Right atrium auricular region (tissue), 2 donors: Measurements from ENCODE around the gene CACYBP. TPM values are rescaled to one million over a fixed set of nuclear protein-coding genes. Genes with fewer than 3 reads are reported as not detected.

Experiments
- DNase-seq: peaks from one replicate; pipeline ENCODE4 v3.0.0-alpha.2; 2019; ENCODE audit warnings: low spot score
- H3K27ac ChIP-seq, 2 donors: fragments of 200-600 bp; sonication (generic); 1 replicate in 1 of 2; 2 replicates in 1 of 2; pipeline ENCODE4 v1.5.1; 2016 to 2019
- H3K27me3 ChIP-seq, 2 donors: fragments of 200-600 bp; sonication (generic); one replicate each; pipeline versions ENCODE4 v1.5.1 to v1.6.0; 2017 to 2019
- H3K36me3 ChIP-seq: fragments of 200-600 bp; sonication (generic); one replicate; pipeline ENCODE4 v1.5.1; 2016
- H3K4me1 ChIP-seq, 2 donors: fragments of 200-600 bp; sonication (generic); one replicate each; pipeline versions ENCODE4 v1.5.1 to v1.6.0; 2017 to 2019
- H3K4me3 ChIP-seq, 2 donors: fragments of 200-600 bp; sonication (generic); 1 replicate in 1 of 2; 2 replicates in 1 of 2; pipeline ENCODE4 v1.5.1; 2017 to 2019; ENCODE audit warnings: mild to moderate bottlenecking in 1 of 2, moderate library complexity in 1 of 2
- H3K9me3 ChIP-seq, 2 donors: fragments of 200-600 bp; sonication (generic); one replicate each; pipeline ENCODE4 v1.5.1; 2019
- CTCF ChIP-seq, 2 donors: fragments of 200-600 bp; sonication (generic); IDR thresholded peaks; one replicate each; pipeline ENCODE4 v1.5.1; 2019; ENCODE audit warnings: antibody characterized with exemption in 2 of 2
- total RNA-seq, 2 donors: library from RNA; depleted of rRNA; stranded (reverse); fragments of >200 nt; gene quantifications; one replicate each; pipeline ENCODE4 v1.1.0, GENCODE V29; 2016

CACYBP gene
- total RNA-seq, 2 donors from 2014 or later: 40.5 to 59.7 TPM

- Histone ChIP-seq H3K4me3 (no peak overlapping the region), H3K4me1 (peaks cover 0 to 32% of the 10 kb centered on the region in 2 donors), H3K27me3 (no peaks in the 10 kb centered on the region), H3K27ac (no peak overlapping the region), H3K36me3 (no peaks in the 10 kb centered on the region), H3K9me3 (no peaks in the 10 kb centered on the region)
- no peak for DNase-seq
- no peak for TF ChIP-seq CTCF (IDR thresholded peaks at IDR 0.05)
Measured at GRCh38 chr1:174956976-174957375, 42.8 kb upstream of the CACYBP start.

- Histone ChIP-seq H3K27ac (no peak overlapping the region), H3K36me3 (no peaks in the 10 kb centered on the region), H3K27me3 (no peaks in the 10 kb centered on the region), H3K9me3 (no peaks in the 10 kb centered on the region), H3K4me3 (no peak overlapping the region), H3K4me1 (peaks cover 0 to 32% of the 10 kb centered on the region in 2 donors)
- no peak for TF ChIP-seq CTCF (IDR thresholded peaks at IDR 0.05)
- no peak for DNase-seq
Measured at GRCh38 chr1:174957829-174958228, 41.9 kb upstream of the CACYBP start.

GRCh38 chr1:174958396-174958795, 41.4 kb upstream of the CACYBP start:
- Histone ChIP-seq H3K4me3 (no peak overlapping the region), H3K4me1 (peaks cover 0 to 30% of the 10 kb centered on the region in 2 donors), H3K36me3 (no peaks in the 10 kb centered on the region), H3K27me3 (no peaks in the 10 kb centered on the region), H3K27ac (no peak overlapping the region), H3K9me3 (no peaks in the 10 kb centered on the region)
- DNase-seq: no peak
- TF ChIP-seq CTCF (IDR thresholded peaks at IDR 0.05): no peak

- no peak overlapping the region for H3K27ac ChIP-seq
- DNase-seq: no peak
- peaks cover 0 to 30% of the 10 kb centered on the region in 2 donors for H3K4me1 ChIP-seq
- no peak overlapping the region for H3K4me3 ChIP-seq
- no peaks in the 10 kb centered on the region for H3K27me3 ChIP-seq
- TF ChIP-seq CTCF (IDR thresholded peaks at IDR 0.05): no peak
- H3K36me3 ChIP-seq: no peaks in the 10 kb centered on the region
- no peaks in the 10 kb centered on the region for H3K9me3 ChIP-seq
Measured at GRCh38 chr1:174960362-174960761, 39.4 kb upstream of the CACYBP start.

DNA sequence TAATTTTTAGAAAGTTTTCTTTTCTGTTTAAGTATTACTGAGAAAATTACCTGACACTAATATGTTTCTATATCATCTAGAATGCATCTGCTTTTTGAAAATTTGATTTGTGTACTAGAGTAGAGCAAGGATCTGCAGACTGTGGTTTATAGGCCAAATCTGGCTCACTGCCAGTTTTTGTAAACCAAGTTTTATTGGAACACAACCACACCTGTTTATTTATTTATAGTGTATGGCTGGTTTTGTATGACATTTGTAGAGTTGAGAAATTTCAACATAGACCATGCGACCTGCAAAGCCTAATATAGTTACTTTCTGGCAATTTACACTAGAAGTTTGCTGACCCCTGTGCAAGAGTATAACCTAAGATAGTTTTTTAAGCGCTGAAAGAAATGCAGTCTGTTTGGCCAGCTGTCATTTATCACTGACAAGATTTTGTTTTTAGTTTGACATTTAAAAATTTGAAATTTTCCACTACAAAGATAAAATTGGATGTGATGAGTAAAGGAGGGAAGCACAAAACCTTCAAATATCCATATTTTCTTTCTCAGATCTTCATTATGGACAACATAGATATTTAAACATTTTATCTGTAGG, 36.1 kb upstream of the CACYBP start:
- DNase-seq: no peak
- Histone ChIP-seq H3K27me3 (no peaks in the 10 kb centered on the region), H3K9me3 (no peaks in the 10 kb centered on the region), H3K4me3 (no peak overlapping the region), H3K4me1 (peaks cover 0 to 49% of the 10 kb centered on the region in 2 donors), H3K27ac (peak overlapping the region in 1 of 2 donors; percentile 76), H3K36me3 (no peaks in the 10 kb centered on the region)
- TF ChIP-seq CTCF (IDR thresholded peaks at IDR 0.05): peak in 1 of 2 donors; percentile 11
